ENCODE measurements around the gene PDE11A.

The PDE11A gene

GRCh38 chr2:177617849-177618248 lies 454.7 kb downstream of the PDE11A start:
- DNase-seq, result no peak

GRCh38 chr2:177616731-177617130 lies 455.8 kb downstream of the PDE11A start:
- no peak for DNase-seq

- DNase-seq, result no peak
Observed at GRCh38 chr2:177616066-177616465, 456.5 kb downstream of the PDE11A start.

GRCh38 chr2:177612659-177613058 lies 459.9 kb downstream of the PDE11A start:
- DNase-seq, result no peak

GRCh38 chr2:177611310-177611886 lies 461.2 kb downstream of the PDE11A start:
- DNase-seq, result no peak

GRCh38 chr2:177610813-177611212 lies 461.8 kb downstream of the PDE11A start:
- no peak for DNase-seq

- DNase-seq, result no peak
Observed at GRCh38 chr2:177606636-177607035, 465.9 kb downstream of the PDE11A start.

GRCh38 chr2:177604271-177605065 lies 468.1 kb downstream of the PDE11A start:
- peak; percentile 31 to 34 for DNase-seq

GRCh38 chr2:177603768-177604167 lies 468.8 kb downstream of the PDE11A start:
- no peak for DNase-seq

- no peak for DNase-seq
Observed at GRCh38 chr2:177603181-177603580, 469.4 kb downstream of the PDE11A start.

GRCh38 chr2:177602611-177603164 lies 469.9 kb downstream of the PDE11A start:
- no peak for DNase-seq

- no peak for DNase-seq
Observed at GRCh38 chr2:177600917-177601316, 471.7 kb downstream of the PDE11A start.

- no peak for DNase-seq
Observed at GRCh38 chr2:177599956-177600355, 472.6 kb downstream of the PDE11A start.

GRCh38 chr2:177599139-177599688 lies 473.4 kb downstream of the PDE11A start:
- no peak for DNase-seq

- DNase-seq, result no peak
Observed at GRCh38 chr2:177598326-177599138, 474.0 kb downstream of the PDE11A start.

- DNase-seq, result no peak
Observed at GRCh38 chr2:177597759-177598158, 474.8 kb downstream of the PDE11A start.

GRCh38 chr2:177596866-177597265 lies 475.7 kb downstream of the PDE11A start:
- no peak for DNase-seq

- DNase-seq, result no peak
Observed at GRCh38 chr2:177595126-177595845, 477.3 kb downstream of the PDE11A start.

GRCh38 chr2:177593402-177593801 lies 479.2 kb downstream of the PDE11A start:
- no peak for DNase-seq

- DNase-seq, result no peak
Observed at GRCh38 chr2:177592945-177593344, 479.6 kb downstream of the PDE11A start.

GRCh38 chr2:177592397-177592796 lies 480.2 kb downstream of the PDE11A start:
- DNase-seq, result no peak

- DNase-seq, result no peak
Observed at GRCh38 chr2:177589186-177589585, 483.4 kb downstream of the PDE11A start.
